BLaER1 (cell line): Measurements from ENCODE around the gene SPTBN1.

Source experiments
- H3K27ac ChIP-seq: shearing (Covaris generic); formaldehyde crosslinking; 2 replicates; pipeline ENCODE4 v1.8.1; 2022
- H3K27me3 ChIP-seq: shearing (Covaris generic); formaldehyde crosslinking; 2 replicates; pipeline ENCODE4 v1.8.1; 2022
- H3K36me3 ChIP-seq: shearing (Covaris generic); formaldehyde crosslinking; 2 replicates; pipeline ENCODE4 v1.8.1; 2022
- H3K4me1 ChIP-seq: shearing (Covaris generic); formaldehyde crosslinking; 2 replicates; pipeline ENCODE4 v1.8.1; 2022
- H3K4me2 ChIP-seq: shearing (Covaris generic); formaldehyde crosslinking; 2 replicates; pipeline ENCODE4 v1.8.1; 2022
- H3K4me3 ChIP-seq: shearing (Covaris generic); formaldehyde crosslinking; 2 replicates; pipeline ENCODE4 v1.8.1; 2022
- H3K9ac ChIP-seq: shearing (Covaris generic); formaldehyde crosslinking; 2 replicates; pipeline ENCODE4 v1.8.1; 2022
- H3K9me3 ChIP-seq: shearing (Covaris generic); formaldehyde crosslinking; 2 replicates; pipeline ENCODE4 v1.8.1; 2022
- H4K20me1 ChIP-seq: shearing (Covaris generic); formaldehyde crosslinking; 2 replicates; pipeline ENCODE4 v1.8.1; 2022
- Cebpa-rat ChIP-seq: shearing (Covaris generic); IDR thresholded peaks from 2 replicates; pipeline ENCODE4 v1.8.1; 2022

Gene SPTBN1

DNA sequence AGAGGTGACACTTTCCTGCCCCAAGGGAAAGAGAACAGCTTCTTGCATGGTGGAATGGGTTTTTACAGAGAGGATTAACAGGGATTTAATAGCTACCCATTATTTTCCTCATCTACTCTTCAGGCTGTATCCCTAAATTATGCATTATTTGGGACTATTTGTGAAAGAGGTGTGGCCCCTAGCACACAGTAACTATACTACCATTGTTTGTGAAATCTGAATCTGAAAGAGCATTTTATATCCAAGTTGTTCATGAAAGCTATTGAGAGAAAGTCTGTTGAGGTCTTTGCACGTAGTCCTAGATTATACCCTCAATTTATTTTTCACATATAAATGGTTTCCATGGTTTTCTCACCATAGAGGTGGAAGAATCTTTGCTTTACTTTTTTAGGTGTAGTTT lies 78.1 kb downstream of the SPTBN1 start:
- H3K36me3 ChIP-seq, result no peaks in the 10 kb centered on the region
- no peaks in the 10 kb centered on the region for H4K20me1 ChIP-seq
- no peak overlapping the region for H3K4me2 ChIP-seq
- TF ChIP-seq Cebpa-rat, result no peak
- no peaks in the 10 kb centered on the region for H3K9me3 ChIP-seq
- no peaks in the 10 kb centered on the region for H3K27me3 ChIP-seq
- no peak overlapping the region for H3K4me3 ChIP-seq
- H3K4me1 ChIP-seq, result peaks cover 17% of the 10 kb centered on the region
- H3K27ac ChIP-seq, result no peak overlapping the region
- no peak overlapping the region for H3K9ac ChIP-seq

GRCh38 chr2:54534625-54535024 lies 78.5 kb downstream of the SPTBN1 start:
- H3K27me3 ChIP-seq, result no peaks in the 10 kb centered on the region
- no peak for TF ChIP-seq Cebpa-rat
- H3K4me1 ChIP-seq, result peaks cover 17% of the 10 kb centered on the region
- H3K4me2 ChIP-seq, result no peak overlapping the region
- no peaks in the 10 kb centered on the region for H3K36me3 ChIP-seq
- H3K27ac ChIP-seq, result no peak overlapping the region
- no peaks in the 10 kb centered on the region for H3K9me3 ChIP-seq
- H4K20me1 ChIP-seq, result no peaks in the 10 kb centered on the region
- no peak overlapping the region for H3K9ac ChIP-seq
- H3K4me3 ChIP-seq, result no peak overlapping the region

DNA sequence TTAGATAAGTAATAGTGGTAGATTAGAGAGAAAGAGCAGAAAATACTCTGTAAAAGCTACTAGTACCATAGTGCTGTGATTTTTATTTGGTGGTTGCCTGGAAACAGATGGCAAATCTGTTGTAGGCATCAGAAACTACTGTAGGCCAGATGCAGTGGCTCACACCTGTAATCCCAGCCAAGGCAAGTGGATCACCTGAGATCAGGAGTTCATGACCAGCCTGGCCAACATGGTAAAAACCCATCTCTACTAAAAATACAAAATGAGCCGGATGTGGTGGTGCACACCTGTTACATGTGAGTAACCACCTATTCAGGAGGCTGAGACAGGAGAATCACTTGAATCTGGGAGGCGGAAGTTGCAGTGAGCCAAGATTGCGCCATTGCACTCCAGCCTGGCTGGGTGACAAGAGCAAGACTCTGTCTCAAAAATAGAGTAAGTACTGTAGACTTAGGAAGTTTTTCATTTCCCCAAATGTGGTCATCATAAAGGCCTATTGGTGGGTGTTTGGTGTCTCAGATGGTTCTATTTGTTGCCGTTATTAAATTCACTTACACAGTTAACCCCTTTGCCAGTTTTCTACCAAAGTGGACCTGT lies 79.6 kb downstream of the SPTBN1 start:
- no peak overlapping the region for H3K4me2 ChIP-seq
- H3K27me3 ChIP-seq, result no peaks in the 10 kb centered on the region
- H3K4me3 ChIP-seq, result no peak overlapping the region
- TF ChIP-seq Cebpa-rat, result no peak
- H3K9me3 ChIP-seq, result no peaks in the 10 kb centered on the region
- no peaks in the 10 kb centered on the region for H4K20me1 ChIP-seq
- H3K4me1 ChIP-seq, result peaks cover 17% of the 10 kb centered on the region
- H3K36me3 ChIP-seq, result no peaks in the 10 kb centered on the region
- H3K27ac ChIP-seq, result no peak overlapping the region
- H3K9ac ChIP-seq, result no peak overlapping the region

DNA sequence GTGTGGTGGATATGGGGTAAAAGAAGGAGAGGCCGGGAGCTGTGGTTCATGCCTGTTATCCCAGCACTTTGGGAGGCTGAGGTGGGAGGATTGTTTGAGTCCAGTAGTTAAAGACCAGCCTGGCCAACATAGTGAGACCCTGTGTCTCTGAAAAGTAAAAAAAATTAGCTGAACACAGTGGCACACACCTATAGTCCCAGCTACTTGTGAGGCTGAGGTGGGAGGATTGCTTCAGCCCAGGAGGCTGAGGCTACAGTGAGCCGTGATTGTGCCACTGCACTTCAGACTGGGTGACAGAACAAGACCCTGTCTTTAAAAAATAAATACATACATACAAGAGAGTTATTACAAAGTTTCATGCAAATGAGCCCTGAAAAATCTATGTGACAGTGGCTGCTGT lies 80.6 kb downstream of the SPTBN1 start:
- no peak overlapping the region for H3K9ac ChIP-seq
- TF ChIP-seq Cebpa-rat, result no peak
- H3K4me3 ChIP-seq, result no peak overlapping the region
- no peak overlapping the region for H3K4me2 ChIP-seq
- H3K27ac ChIP-seq, result no peak overlapping the region
- H4K20me1 ChIP-seq, result no peaks in the 10 kb centered on the region
- H3K9me3 ChIP-seq, result no peaks in the 10 kb centered on the region
- no peaks in the 10 kb centered on the region for H3K36me3 ChIP-seq
- peaks cover 17% of the 10 kb centered on the region for H3K4me1 ChIP-seq
- no peaks in the 10 kb centered on the region for H3K27me3 ChIP-seq

- Histone ChIP-seq H3K4me3 (no peak overlapping the region), H3K9me3 (no peaks in the 10 kb centered on the region), H3K4me1 (peaks cover 16% of the 10 kb centered on the region), H3K4me2 (no peak overlapping the region), H4K20me1 (no peaks in the 10 kb centered on the region), H3K36me3 (no peaks in the 10 kb centered on the region), H3K9ac (no peak overlapping the region), H3K27me3 (no peaks in the 10 kb centered on the region), H3K27ac (no peak overlapping the region)
- TF ChIP-seq Cebpa-rat, result no peak
These were observed 82.4 kb downstream of the SPTBN1 start for GRCh38 chr2:54538537-54538936.

DNA sequence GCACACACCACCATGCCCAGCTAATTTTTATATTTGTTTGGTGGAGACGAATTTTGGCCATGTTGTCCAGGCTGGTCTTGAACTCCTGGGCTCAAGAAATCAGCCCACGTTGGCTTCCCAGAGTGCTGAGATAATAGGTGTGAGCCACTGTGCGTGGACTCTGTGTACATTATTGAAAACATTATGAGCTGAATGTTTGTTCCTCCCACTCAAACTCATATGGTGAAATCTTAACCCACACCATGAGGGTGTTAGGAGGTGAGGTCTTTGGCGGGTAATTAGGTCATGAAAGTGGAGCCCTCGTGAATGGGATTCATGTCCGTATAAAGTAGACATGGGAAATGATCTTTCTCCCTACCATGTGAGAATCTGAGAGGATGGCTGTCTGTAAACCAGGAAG lies 83.6 kb downstream of the SPTBN1 start:
- H3K4me2 ChIP-seq, result no peak overlapping the region
- no peak overlapping the region for H3K9ac ChIP-seq
- H3K36me3 ChIP-seq, result no peaks in the 10 kb centered on the region
- no peaks in the 10 kb centered on the region for H3K27me3 ChIP-seq
- peaks cover 12% of the 10 kb centered on the region for H3K4me1 ChIP-seq
- H3K9me3 ChIP-seq, result no peaks in the 10 kb centered on the region
- no peak overlapping the region for H3K27ac ChIP-seq
- no peak for TF ChIP-seq Cebpa-rat
- H3K4me3 ChIP-seq, result no peak overlapping the region
- no peaks in the 10 kb centered on the region for H4K20me1 ChIP-seq

DNA sequence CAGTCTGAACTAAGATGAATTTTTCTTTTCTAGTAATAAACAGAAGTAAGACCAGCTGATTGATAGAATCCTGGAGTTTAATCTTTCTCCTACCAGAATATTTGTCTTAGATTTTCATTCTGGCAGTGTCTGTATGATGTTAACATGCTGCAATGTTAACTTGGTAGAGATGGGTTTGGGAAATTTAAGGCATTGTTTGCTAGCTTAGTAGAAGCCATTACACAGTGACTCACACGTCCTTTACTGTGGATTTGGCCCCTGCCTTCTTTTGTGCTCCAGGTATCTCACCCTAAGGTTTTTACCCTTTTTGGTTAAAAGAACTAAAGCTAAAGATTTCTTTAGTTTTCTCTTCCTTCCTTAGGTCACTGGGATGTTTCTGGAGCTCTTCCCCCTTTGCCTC lies 84.1 kb downstream of the SPTBN1 start:
- Histone ChIP-seq H3K4me1 (peaks cover 12% of the 10 kb centered on the region), H3K27me3 (no peaks in the 10 kb centered on the region), H3K4me2 (no peak overlapping the region), H3K4me3 (no peak overlapping the region), H4K20me1 (no peaks in the 10 kb centered on the region), H3K27ac (no peak overlapping the region), H3K9ac (no peak overlapping the region), H3K9me3 (no peaks in the 10 kb centered on the region), H3K36me3 (no peaks in the 10 kb centered on the region)
- no peak for TF ChIP-seq Cebpa-rat

DNA sequence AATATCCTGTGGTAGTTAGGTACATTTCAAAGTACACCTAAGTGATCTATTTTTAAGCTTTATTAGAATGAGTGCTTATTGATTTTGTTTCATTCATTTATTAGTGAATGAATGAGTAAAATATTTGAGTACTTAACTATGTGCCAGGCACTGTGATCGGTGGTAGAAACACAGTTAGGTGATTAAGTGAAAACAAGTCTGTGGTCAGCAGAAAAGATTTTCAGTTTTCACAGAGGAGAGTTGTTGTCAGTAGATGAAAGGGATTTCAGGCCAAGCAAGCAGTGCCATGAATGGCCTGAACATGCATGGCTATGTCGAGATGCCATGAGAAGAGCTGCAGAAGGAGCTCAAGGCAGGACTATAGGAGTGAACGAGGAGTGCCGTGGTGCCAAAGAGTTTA lies 85.9 kb downstream of the SPTBN1 start:
- no peak overlapping the region for H3K9ac ChIP-seq
- no peaks in the 10 kb centered on the region for H3K9me3 ChIP-seq
- no peak overlapping the region; the same call in 1 of the 2 replicates for H3K4me2 ChIP-seq
- H3K4me3 ChIP-seq, result no peak overlapping the region
- no peak overlapping the region for H3K27ac ChIP-seq
- H3K36me3 ChIP-seq, result no peaks in the 10 kb centered on the region
- no peaks in the 10 kb centered on the region for H4K20me1 ChIP-seq
- no peak for TF ChIP-seq Cebpa-rat
- H3K27me3 ChIP-seq, result no peaks in the 10 kb centered on the region
- H3K4me1 ChIP-seq, result peaks cover 12% of the 10 kb centered on the region

DNA sequence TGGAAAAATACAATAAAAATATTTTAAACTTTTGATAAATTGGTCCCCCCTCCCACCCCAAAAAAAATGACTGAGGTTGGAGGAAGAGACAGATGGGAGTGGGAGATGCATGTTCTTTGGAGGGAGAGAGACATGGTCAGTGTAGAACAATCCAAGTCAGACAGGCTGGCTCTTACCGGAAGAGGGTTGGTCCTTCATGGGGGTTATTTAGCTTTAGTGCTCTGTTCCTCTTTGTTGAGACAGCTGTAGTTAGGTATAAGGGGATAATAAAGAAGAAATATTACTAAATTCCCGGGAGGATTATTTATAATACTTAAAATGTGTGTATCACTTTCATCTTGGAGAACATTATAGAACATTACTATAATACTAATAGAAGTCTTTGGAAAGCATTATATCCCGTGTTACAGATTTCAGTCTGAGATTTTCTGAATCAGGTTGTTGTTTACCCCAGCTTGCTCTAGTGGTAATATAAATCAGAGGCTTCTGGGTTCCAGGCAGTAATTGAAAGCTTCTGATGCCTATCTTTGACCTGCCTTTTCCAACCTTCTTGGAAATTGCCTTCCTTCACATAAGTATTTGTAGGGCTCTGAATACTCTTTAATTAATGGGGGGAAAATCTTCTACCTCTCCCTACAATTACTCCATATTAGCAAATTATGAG lies 87.7 kb downstream of the SPTBN1 start:
- Histone ChIP-seq H3K27ac (no peak overlapping the region), H3K27me3 (no peaks in the 10 kb centered on the region), H3K4me1 (peaks cover 12% of the 10 kb centered on the region), H3K9me3 (no peaks in the 10 kb centered on the region; the same call in 1 of the 2 replicates), H3K36me3 (no peaks in the 10 kb centered on the region), H3K4me2 (no peak overlapping the region), H4K20me1 (no peaks in the 10 kb centered on the region), H3K9ac (no peak overlapping the region), H3K4me3 (no peak overlapping the region)
- TF ChIP-seq Cebpa-rat, result no peak

DNA sequence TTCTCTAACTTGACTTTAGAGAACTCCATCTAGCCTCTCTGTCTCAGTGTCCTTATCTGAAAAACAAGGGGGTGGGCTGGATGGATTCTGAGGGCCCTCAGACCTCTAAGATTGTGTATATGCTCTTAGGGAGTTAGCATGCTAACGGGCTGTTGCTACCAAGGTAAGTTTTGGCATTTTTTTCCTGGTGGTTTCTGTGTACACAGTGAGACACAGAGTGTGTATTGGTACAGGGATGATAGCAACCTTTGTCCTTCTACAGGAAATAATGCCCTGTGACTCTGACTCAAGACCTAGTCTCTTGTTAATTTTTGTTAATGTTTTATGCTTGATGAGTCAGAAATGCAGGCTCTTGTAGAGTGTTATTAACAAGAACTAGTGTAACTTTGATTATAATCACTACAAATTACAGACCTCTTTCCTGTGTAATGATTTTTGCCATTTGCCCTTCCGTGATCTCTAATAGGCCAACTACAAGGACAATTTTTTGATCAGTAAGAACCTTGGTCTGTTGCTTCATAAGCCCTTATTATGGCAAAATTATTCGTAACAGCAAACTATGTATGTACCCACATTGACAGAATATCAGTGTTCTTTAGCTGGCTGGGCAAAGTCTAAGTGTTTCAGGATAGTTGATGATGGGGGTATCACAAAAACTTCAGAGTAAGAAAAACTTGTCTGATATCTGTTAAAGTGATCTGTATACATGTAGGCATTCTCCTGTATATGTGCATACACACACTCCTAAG lies 89.7 kb downstream of the SPTBN1 start:
- Histone ChIP-seq H3K4me1 (peaks cover 13% of the 10 kb centered on the region), H3K4me2 (no peak overlapping the region), H3K36me3 (no peaks in the 10 kb centered on the region; the same call in 1 of the 2 replicates), H3K9me3 (peaks cover 6% of the 10 kb centered on the region), H3K27me3 (no peaks in the 10 kb centered on the region), H3K9ac (no peak overlapping the region), H3K27ac (no peak overlapping the region), H3K4me3 (no peak overlapping the region), H4K20me1 (no peaks in the 10 kb centered on the region)
- no peak for TF ChIP-seq Cebpa-rat
